ENCODE data around the gene NUDT8. TPM values are rescaled to one million over a fixed set of nuclear protein-coding genes. Genes with fewer than 3 reads are reported as not detected.

The NUDT8 gene
- polyA plus RNA-seq, 1 donor (not counting 4 experiments of a cell fraction or from before 2014, with no cell fraction given), result 1.1 TPM

DNA sequence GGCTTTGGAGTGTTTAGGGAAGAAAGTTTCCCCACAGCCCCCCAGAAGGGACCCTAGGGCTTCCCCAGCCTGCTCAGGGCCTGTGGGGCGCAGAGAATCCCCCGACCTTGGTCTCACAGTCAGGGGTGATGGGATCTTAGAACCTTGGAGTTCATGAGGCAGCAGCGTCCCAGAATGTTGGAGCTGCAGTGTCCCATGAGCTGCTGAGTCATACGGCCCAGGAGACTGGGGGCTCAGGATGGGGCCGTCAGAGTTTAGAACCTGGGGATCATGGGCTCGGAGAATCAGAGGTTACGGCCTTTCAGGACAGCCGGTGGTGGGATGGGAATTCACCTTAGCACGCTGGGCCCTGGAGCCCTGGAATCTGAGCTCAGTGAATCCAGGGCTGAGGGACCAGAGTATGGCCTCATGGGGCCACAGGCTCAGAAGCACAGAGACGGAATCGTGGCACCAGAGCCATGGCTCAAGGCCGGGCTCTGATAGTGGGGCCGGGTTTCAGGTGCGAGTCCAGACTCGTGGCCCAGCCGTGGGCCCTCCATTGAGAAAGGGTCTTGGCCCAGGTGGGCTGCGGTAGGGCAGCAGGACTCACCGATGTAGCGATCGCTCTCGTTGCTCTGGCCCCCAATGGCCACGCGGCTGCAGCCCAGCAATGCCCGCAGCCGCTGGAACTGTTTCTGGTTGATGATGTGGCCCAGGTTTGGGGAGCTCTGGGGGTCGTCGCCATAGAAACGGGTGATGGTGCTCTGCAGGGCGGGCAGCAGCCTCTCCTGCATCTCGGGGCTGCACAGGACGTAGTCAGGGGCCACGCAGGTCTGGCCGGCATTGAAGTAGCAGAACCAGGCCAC is 35.2 kb upstream of the NUDT8 start:
- no peaks in the 10 kb centered on the region for H4K20me1 ChIP-seq (ENCODE audit: control insufficient read depth, extremely low read depth, insufficient read depth, low read length)
- H3K36me3 ChIP-seq (ENCODE audit: control insufficient read depth in 2 of 2, extremely low read depth in 1 of 2, insufficient read depth in 2 of 2, low read length in 2 of 2), result no peaks in the 10 kb centered on the region
- no peak for DNase-seq (ENCODE audit: low read depth, low spot score)
- no peaks in the 10 kb centered on the region for H3K4me1 ChIP-seq (ENCODE audit: control insufficient read depth, extremely low read depth, insufficient read depth, low read length)
- H3K27me3 ChIP-seq (ENCODE audit: control insufficient read depth, extremely low read depth, insufficient read depth, low read length), result no peaks in the 10 kb centered on the region
- FAIRE-seq, result no peak
- H3K9ac ChIP-seq (ENCODE audit: control insufficient read depth, extremely low read depth, insufficient read depth, low read length), result no peak overlapping the region
- no peak overlapping the region for H3K4me2 ChIP-seq (ENCODE audit: control insufficient read depth, extremely low read depth, insufficient read depth, low read depth, low read length)
- no peak overlapping the region for H2AFZ ChIP-seq (ENCODE audit: control insufficient read depth, low read length)
- no peak for TF ChIP-seq EZH2 (IDR thresholded peaks at IDR 0.05; ENCODE audit: low read length)
- TF ChIP-seq, protein P1, sequence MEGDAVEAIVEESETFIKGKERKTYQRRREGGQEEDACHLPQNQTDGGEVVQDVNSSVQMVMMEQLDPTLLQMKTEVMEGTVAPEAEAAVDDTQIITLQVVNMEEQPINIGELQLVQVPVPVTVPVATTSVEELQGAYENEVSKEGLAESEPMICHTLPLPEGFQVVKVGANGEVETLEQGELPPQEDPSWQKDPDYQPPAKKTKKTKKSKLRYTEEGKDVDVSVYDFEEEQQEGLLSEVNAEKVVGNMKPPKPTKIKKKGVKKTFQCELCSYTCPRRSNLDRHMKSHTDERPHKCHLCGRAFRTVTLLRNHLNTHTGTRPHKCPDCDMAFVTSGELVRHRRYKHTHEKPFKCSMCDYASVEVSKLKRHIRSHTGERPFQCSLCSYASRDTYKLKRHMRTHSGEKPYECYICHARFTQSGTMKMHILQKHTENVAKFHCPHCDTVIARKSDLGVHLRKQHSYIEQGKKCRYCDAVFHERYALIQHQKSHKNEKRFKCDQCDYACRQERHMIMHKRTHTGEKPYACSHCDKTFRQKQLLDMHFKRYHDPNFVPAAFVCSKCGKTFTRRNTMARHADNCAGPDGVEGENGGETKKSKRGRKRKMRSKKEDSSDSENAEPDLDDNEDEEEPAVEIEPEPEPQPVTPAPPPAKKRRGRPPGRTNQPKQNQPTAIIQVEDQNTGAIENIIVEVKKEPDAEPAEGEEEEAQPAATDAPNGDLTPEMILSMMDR (optimal IDR thresholded peaks at IDR 0.05 in 1 of 3, IDR thresholded peaks at IDR 0.05 in 1 of 3, conservative IDR thresholded peaks at IDR 0.05 in 1 of 3; ENCODE audit: extremely low read depth in 1 of 3, insufficient read depth in 2 of 3, low read length in 3 of 3), result no peak
- H3K9me1 ChIP-seq (ENCODE audit: control insufficient read depth, extremely low read depth, insufficient read depth, low read length), result no peaks in the 10 kb centered on the region
- H3K27ac ChIP-seq (ENCODE audit: control insufficient read depth, insufficient read depth, low read length), result no peak overlapping the region
- H3K79me2 ChIP-seq (ENCODE audit: control insufficient read depth, insufficient read depth, low read length), result no peaks in the 10 kb centered on the region
- dilution Hi-C loops (cut with MboI; ENCODE audit: extremely low pct_ligation_motif_present, low sequenced_read_pairs), result no loop called here
- H3K9me3 ChIP-seq (ENCODE audit: control insufficient read depth, low read depth, low read length), result no peaks in the 10 kb centered on the region
- no peak overlapping the region for H3K4me3 ChIP-seq (ENCODE audit: control insufficient read depth in 2 of 3, extremely low read depth in 1 of 3, insufficient read depth in 2 of 3, low read depth in 1 of 3, low read length in 3 of 3)

DNA sequence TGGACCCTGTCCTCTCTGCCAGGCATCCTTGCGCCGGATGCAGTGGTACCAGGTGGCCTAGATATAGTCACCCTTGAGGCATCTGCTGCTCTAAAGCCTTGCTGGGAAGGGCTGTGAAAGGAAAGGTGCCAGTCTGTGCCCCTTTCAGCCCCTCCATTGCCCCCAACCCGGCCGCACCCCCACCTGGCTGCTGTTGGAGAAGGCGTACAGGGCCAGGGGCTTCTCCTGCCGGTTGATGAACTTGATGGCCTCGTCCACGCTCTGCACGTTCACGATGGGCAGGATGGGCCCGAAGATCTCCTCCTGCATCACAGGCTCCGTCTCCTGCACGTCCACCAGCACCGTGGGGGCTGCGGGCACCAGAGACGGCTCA is 34.5 kb upstream of the NUDT8 start:
- DNase-seq (ENCODE audit: low read depth, low spot score) (no peak), FAIRE-seq (no peak)
- H3K9ac ChIP-seq (ENCODE audit: control insufficient read depth, extremely low read depth, insufficient read depth, low read length), result no peak overlapping the region
- H4K20me1 ChIP-seq (ENCODE audit: control insufficient read depth, extremely low read depth, insufficient read depth, low read length), result no peaks in the 10 kb centered on the region
- H3K36me3 ChIP-seq (ENCODE audit: control insufficient read depth in 2 of 2, extremely low read depth in 1 of 2, insufficient read depth in 2 of 2, low read length in 2 of 2), result no peaks in the 10 kb centered on the region
- H3K27ac ChIP-seq (ENCODE audit: control insufficient read depth, insufficient read depth, low read length), result no peak overlapping the region
- no peaks in the 10 kb centered on the region for H3K9me3 ChIP-seq (ENCODE audit: control insufficient read depth, low read depth, low read length)
- H3K4me3 ChIP-seq (ENCODE audit: control insufficient read depth in 2 of 3, extremely low read depth in 1 of 3, insufficient read depth in 2 of 3, low read depth in 1 of 3, low read length in 3 of 3), result no peak overlapping the region
- H3K27me3 ChIP-seq (ENCODE audit: control insufficient read depth, extremely low read depth, insufficient read depth, low read length), result no peaks in the 10 kb centered on the region
- dilution Hi-C loops (cut with MboI; ENCODE audit: extremely low pct_ligation_motif_present, low sequenced_read_pairs), result no loop called here
- TF ChIP-seq, protein P1 (optimal IDR thresholded peaks at IDR 0.05 in 1 of 3, IDR thresholded peaks at IDR 0.05 in 1 of 3, conservative IDR thresholded peaks at IDR 0.05 in 1 of 3; ENCODE audit: extremely low read depth in 1 of 3, insufficient read depth in 2 of 3, low read length in 3 of 3), result no peak
- no peak for TF ChIP-seq EZH2 (IDR thresholded peaks at IDR 0.05; ENCODE audit: low read length)
- H3K4me1 ChIP-seq (ENCODE audit: control insufficient read depth, extremely low read depth, insufficient read depth, low read length), result no peaks in the 10 kb centered on the region
- H3K79me2 ChIP-seq (ENCODE audit: control insufficient read depth, insufficient read depth, low read length), result no peaks in the 10 kb centered on the region
- H2AFZ ChIP-seq (ENCODE audit: control insufficient read depth, low read length), result no peak overlapping the region
- no peaks in the 10 kb centered on the region for H3K9me1 ChIP-seq (ENCODE audit: control insufficient read depth, extremely low read depth, insufficient read depth, low read length)
- H3K4me2 ChIP-seq (ENCODE audit: control insufficient read depth, extremely low read depth, insufficient read depth, low read depth, low read length), result no peak overlapping the region
